DMS53 (cell line): ENCODE results near the gene CD7.

Experiments used
- DNase-seq: peaks from one replicate; lab custom pipeline; 2025; lab: John Stamatoyannopoulos, UW

CD7 gene

DNA sequence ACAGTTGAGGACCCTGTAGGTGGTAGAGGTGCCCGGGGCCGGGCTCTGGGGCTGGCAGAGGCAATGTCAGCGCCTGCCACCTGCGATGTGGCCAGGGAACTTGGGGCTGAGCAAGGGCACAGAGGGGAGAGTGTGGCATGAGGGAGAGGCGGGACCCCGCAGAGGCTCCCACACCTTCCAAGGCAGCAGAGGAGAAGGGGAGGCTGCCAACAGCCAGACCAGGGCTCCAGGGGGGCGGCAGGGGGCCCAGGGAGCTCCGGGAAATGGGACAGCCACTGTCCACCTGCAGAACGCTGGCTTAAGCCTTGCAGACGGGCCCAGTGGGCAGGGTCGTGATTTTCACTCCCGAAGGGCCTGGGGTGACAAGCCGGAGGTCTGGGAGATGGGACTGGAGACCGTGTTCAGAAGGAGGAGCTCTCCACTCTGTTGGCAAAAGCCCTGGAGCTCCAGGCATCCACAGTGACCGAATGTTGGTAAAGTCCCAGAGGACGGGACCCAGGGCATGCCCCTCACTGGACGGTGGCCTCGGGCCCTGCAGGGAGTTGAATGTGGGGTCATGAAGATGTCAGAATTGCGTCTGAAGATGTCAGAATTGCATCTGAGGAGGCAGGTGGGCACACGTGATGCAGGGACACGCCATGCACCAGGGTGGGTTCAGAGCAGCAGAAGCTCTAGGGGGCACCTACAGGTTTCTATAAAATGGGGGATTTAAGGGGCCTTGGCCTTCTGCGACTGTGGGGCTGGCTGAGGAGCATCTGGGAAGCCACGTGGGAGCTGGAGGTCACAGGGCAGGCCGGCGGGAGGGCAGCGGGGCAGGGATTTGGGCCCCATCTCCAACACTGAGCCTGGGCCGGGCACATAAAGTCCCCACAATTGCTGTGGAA is 18.6 kb downstream of the CD7 start:
- DNase-seq, result no peak

DNA sequence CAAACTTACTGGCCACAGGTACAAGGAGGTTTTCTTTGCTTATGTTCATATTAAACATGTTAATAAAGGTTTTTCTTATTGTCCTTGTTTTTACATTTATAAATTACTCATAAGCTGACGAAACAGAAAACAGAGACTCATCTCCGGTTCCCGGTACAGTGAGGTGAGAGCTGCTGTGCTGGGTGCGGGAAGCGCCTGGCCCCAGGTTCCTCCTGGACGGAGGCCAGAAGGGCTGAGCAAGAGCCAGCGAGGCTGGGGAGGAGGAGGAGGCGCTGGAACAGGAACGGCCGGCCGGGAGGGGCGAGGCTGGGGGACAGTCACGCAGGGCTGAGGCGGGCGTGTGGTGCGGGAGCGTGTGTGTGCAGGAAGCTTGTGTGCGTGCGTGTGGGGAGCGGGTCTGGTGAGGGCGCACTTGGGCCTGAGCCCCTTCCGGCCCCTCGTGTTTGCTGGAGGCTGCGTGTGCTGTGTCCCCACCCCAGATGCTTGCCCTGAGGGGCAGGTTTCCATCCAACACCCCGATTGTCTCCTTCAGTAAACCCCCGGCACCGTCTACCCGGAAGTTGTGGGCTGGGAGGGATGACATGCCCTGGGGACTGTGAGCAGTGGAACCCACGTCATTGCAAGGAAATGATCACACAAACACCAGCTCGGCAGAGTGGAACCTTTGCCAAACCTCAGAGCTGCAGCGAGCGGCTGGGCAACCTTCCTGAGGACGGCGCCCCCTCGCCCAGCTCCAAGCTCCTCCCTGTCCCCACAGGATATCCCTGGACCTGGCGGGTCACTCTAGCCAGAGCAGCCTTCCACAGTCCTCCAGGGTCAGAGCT is 19.5 kb downstream of the CD7 start:
- peak; percentile 93 for DNase-seq

DNA sequence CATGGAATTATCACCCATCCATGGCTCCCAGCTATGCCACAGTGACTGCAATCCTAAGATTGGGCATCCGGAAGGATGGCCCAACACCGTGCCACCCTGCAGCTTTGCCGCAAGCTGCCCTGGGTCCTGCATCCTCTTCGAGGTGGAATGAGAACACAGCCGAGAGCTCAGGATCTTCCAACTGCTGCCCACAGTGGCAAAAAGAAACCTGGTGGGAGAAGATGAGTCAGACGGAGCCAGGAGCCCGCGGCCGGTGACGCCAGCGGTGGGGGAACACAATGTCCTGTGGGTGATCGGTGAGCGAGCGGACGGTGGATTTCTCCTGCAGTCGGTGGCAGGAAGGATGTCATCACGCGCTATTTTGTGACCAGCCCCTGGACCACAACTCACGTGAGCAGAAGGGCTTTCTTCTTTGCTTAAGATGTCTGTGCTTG is 20.1 kb downstream of the CD7 start:
- peak; percentile 89 for DNase-seq

DNA sequence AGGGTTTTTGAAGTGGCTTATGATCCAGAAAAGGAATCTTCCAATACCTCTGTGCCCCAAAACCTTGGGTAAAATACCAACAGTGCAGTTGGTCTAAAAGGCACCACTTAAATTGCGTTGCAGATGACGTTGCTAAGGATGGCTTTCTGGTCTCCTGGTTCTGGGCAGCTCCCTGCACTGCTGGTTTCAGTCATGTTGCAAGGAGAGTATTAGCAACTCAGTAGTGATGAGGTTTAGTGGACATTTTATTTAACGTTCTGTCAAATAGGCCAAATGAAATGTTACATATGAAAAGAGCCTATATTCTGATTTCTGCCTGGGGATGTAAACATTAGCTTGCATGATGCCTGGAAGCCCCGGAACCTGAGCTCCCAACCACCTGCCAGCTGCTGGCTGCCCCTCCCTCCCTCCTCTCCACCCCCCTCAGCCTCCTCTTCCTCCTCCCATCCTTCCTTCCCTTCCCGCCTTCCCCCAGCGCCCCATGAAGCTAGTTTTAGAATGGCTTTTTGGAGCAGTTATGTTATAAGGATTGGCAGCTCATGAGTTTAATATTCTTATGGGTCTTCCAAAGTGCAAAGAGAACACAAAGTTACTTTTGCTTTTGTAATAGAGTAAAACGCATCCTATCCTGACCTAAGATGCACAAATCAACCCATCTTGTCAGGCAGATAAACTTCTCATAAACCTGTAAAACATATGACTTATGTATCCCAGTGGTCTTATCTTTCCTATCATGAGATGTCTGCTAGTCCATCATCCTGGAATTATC is 20.7 kb downstream of the CD7 start:
- DNase-seq, result peak; percentile 39

DNA sequence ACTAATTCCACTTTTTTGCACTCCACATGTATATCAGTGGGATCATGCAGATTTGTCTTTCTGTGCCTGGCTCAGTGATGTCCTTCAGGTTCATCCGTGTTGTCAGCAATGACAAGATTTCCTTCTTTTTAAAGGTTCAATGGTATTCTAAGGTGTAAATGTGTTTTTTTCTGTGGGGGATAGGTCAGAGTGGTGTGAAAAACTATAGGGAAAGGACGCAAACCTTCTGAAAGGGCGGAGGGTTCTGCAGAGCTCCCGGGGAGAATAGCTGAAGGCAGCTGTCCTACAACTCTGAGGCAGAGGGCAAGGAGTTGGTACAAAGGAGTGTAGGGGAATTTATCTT is 22.0 kb downstream of the CD7 start:
- no peak for DNase-seq

DNA sequence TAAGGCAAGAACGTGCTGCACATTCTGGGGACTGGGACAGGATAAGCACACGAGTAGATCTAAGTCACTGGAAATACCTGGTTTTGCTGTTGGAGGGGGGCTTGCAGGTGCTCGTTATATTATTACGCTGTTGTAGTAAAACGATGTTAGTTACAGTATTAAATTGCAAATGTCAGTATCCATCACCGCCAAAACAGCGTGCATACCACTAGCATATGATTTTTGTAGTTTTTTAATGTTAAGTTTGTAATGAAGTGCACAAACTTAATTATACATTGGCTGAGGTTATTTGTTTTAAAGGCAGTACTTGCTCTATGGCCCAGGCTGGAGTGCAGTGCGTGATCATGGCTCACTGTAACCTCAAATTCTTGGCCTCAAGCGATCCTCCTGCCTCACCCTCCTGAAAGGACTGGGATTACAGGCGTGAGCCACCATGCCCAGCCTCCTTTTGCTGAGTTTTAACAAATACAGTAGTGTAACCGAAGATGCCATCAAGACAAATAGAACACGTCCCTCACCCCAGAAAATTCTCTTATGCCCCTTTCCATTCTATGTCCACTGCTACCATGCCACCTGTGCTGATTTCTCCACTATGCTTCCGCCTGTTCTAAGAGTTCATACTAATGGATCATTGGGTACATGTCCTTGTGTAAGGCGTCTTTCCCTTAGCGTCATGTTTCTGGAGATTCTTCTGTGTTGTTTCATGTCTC is 23.2 kb downstream of the CD7 start:
- DNase-seq, result no peak

DNA sequence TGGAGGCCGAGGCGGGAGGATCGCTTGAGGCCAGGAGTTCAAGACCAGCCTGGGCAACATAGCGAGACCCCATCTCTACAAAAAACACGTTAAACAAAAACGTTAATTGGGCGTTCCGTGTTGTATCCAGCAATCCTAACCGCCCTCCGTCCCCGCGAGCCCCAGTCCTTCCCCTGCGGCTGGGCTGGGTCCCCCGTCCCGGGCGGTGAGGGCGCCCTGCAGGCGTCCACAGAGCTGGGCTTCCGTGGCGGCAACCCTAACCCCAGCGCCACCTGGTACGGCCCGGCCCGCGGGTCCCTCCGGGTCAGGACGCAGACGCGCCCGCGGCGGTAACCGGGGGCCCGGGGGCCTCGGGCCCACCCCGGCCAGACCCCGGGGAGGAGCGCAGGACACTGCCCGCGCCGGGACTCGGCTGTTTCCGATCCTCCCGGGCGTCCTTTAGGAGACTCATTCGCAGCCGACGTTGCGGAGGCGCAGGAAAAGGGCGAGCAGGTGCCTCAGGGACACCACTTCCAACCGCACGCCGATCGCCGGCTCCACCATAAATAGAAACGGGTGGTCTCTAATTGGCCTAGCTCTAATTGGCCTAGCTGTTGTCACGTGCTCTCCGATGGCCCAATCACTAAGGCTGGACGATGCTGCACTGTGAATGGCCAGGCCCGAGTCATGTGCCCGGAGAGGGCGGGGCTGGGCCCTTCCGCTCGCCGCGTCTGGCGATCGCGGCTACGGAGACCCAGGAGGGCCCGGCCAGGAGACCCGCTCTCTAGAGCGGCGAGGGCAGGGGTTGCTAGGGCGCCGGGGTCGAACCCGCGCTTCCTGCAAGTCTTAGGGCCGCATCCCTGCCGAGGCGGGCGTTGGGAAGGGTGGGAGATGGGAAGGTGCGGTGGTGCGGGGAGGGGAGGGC is 24.9 kb downstream of the CD7 start:
- DNase-seq, result peak; percentile 99

DNA sequence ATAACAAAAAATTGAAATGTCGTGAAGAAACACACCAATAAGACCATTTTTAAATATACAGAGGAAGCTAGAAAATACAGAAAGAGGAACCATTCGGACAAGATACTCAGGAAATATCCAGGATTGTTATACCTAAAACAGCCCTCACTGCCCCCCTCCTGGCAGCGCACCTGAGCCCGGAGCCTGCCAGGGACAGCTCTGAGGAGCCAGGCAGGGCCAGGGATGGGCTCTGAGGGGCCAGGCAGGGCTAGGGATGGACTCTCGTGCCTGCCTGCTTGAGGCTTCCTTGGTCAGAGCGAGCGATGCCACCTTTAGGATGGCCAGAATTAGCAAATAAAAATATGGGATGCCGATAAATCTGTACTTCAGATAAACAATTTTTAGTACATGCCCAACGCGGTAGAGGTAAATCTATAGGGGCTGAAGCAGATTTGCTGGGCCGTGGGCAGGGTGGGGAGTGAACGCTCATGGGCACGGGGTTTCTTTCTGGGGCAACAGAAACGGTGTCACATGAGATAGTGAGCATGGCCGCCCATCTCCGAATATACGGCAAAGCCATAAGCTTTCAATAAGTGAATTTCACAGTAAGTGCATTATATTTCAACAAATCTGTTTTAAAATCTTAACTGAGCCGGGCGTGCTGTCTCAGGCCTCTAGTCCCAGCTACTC is 25.7 kb downstream of the CD7 start:
- DNase-seq, result no peak

DNA sequence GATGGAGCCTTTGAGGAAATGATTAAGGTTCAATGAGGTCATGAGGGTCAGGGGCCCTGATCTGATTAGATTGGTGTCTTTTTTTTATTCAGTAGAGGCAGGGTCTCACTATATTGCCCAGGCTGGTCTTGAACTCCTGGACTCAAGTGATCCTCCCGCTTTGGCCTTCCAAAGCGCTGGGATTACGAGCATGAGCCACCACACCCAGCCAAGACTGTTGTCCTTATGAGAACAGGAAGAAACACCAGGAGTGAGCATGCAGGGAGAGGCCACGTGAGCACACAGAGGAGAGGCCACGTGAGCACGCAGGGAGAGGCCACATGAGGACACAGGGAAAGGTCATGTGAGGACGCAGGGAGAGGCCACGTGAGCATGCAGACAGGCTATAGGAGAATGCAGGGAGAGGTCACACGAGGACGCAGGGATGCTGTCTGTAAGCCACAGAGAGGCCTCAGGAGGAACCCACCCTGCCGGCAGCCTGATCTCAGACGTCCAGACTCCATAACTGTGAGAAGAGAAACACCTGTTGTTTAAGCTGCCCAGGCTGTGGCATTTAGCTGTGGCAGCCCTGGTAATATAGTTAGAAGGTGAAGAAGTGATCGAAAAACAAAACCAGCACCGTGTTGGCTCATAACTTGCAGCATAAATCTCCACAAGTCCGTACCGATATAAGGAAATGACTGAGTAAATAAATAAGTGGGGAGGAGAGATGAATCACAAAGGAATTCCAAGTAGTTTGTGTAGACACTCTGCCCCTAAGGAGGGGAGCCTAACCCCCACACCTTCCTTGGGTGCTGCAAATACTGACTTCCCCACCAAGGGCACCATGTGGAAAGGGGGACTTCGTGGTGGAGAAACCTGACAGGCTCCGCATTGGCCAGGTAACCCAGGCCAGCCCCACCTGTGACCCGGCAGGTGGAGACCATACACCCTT is 29.3 kb downstream of the CD7 start:
- DNase-seq, result peak; percentile 86

DNA sequence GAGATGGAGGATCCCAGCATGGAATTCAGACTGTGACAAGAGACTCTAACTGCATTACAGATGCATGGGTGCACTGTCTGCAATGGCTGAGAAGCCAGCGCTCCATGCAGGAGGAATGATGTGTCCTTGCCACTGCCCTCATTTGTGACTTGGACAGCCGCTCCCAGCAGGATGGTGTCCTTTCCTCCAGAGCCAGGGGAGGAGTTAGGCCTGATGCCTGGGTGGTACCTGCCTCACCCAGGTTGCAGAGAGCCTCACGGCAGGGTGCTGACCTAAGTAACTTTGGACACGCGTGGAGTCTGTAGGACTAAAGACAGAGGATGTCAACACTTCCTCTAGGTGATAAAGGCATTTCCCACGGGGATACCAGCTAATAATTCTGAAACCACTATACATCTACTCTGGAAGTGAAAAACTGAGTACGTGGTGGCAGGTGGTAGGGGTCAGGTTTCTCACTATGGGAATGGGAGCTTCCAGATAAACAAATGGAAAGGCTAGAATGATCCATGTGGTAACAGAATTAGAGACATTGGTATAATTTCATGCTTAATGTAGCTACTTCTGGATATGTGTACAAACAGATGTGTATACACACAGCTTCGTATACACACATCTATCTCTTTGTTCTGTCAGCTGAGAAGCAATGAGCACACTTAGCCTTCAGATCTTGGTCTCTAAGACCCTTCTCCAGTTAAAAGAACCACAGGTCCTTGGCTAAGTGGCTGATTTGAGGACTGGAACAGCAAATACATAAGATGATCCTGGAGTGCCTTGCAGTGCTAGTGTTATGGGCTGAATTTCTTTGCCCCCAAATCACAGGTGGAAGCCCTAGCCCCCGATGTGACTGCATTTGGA is 30.2 kb downstream of the CD7 start:
- DNase-seq, result no peak

DNA sequence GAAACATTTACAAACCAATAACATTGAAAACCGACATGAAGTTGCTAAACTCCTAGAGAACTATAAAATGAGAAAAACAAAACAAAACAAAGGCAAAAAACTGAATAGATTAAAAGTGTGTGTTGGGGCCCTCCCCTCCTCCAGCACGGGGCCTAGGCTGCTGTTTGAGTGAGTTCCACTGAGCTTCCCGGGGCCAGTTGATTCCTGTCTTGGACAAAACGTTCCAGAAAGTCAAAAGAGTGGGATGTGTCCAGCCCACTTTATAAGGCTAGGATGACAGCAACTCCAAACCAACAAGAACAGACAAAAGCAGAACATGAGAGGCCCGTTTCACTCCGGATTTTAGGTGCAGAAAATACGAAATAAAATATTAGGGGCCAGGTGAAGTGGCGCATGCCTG is 32.3 kb downstream of the CD7 start:
- DNase-seq, result no peak

DNA sequence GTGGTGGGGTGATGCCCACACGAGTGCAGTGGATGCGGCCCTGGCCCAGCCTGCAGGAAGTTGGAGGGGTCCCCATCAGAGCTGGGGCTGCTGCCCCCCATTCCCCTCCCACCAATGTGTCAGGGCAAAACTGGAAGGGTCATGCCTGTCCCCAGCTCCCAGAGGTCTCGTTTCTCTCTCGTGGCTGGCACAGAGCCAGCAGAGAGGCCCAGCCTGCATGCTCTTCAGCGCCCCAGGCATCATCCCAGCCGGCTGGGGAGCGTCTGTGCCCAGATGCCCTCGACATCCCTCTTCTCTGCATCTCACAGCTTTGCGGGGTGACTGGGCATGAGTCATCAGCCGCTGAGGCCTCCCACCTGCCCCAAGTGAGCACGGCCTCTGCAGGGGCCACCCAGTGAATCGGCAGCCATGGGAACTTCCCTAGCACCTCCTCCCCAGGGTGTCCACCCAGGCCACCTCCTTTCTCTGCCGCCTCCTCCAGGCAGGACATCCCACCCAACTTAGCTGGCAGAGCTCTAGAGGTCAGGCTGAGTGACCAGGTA is 34.1 kb downstream of the CD7 start:
- DNase-seq, result peak; percentile 75

DNA sequence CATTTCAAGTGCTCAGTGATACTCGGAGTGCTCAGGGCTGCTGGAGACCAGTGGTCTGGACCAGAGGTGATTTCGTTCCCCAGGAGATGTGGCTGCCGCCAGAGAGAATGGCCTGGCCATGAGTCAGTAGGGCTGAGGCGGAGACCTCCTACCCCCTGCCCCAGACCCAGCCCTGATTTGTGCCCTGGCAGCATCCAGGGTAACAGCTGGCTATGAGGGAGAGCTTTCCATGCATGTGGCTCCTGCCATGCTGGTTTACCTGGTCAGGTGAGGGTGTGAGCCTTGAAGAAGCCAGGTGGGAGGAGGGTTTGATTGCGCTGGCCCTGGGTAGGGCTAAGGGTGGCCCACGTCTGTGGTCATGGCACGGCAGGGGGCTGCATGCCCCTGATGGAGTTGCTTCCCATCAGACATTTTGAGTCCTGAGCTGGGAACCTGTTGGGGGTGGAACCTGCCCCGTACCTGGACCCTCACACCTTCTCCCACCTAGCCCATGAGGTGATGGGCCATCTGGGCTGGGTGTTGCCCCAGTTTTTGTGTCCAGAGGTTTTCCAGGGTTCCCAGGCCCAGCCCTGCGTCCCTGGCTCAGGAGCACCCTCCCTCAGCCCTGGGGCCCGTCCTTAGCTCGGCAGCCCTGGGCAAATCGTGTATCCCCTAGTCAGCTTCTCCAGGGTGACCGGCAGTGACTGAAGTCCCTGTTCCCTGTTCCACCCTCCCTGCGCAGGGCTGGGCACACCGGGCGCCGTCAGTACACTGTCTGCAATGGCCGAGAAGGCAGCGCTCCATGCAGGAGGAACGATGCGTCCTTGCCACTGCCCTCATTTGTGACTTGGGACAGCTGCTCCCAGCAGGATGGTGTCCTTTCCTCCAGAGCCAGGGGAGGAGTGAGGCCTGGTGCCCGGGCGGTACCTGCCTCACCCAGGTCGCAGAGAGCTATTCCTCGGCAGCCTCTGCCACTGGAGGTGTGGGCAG is 34.9 kb downstream of the CD7 start:
- no peak for DNase-seq

DNA sequence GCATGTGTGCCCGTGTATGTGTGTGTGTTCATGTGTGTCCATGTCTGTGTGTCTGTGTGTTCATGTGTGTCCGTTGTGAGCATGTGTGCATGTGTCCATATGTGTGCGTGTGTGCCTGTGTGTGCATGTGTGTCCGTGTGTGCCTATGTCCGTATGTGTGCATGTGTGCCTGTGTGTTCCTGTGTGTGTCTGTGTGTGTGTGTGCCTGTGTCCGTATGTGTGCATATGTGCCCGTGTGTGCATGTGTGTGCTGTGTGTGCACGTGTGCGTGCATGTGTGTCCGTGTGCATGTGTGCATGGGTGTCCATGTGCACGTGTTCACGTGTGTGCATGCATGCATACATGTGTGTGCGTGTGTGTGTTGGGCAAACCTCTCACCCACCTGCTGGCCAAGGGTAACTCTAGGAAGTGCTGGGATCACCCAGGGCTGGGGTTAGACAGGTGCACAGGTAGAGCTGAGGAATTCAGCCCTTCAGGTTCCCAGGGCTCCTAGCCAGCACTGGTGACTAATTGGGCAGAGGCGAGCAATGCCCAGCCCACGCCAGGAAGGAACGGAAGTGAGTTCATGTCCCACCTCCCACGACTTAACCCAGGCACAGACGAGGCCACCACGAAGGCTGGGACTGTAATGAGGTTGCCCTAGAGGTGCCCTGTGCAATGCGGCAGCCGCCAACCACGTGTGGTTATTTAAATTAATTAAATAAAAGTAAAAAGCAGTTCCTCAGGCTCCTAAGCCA is 35.7 kb downstream of the CD7 start:
- DNase-seq, result peak; percentile 42

DNA sequence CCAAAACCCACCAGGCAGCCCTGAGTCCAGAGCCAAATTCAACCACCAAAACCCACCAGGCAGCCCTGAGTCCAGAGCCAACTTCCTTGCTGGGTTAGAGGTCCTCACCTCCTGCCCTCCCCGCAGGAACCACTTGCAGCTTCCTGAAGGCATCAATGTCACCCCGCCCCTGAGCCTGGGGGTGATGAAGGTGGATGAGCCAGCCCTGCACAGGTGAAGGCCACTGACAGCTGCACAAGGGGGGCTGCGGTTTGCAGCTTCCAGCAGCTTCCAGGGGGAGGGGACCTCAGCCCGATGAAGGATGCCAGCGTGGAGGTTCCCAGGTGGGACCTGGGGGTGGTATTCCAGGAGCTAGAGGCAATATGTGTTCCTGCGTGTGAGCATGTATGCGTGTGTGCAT is 36.3 kb downstream of the CD7 start:
- DNase-seq, result no peak

DNA sequence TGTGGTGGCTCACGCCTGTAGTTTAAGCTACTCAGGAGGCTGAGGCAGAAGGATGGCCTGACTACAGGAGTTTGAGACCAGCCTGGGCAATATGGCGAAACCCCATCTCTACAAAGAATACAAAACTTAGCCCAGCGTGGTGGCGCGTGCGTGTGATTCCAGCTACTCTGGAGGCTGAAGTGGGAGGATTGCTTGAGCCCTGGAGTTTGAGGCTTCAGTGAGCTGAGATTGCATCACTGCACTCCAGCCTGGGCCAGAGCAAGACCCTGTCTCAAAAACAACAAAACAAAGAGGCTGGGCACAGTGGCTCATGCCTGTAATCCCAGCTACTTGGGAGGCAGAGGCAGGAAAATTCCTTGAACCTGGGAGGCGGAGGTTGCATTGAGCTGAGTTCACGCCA is 36.9 kb downstream of the CD7 start:
- DNase-seq, result no peak
